Uterus (tissue), 2 donors: Measurements from ENCODE around the gene PTGIS.

Experiments used
- CTCF ChIP-seq, 4 experiments: fragments of 200-600 bp in 2 of 4; fragments of 450-650 bp in 2 of 4; sonication (generic) in 2 of 4; IDR thresholded peaks; one replicate each; pipeline ENCODE4 v1.5.1; 2016 to 2019; ENCODE audit warnings: antibody characterized with exemption in 4 of 4, mild to moderate bottlenecking in 2 of 4, moderate library complexity in 1 of 4
- POLR2A ChIP-seq, 2 donors: fragments of 450-650 bp; IDR thresholded peaks; one replicate each; pipeline ENCODE4 v1.6.1; 2016; ENCODE audit warnings: antibody characterized with exemption in 2 of 2, mild to moderate bottlenecking in 1 of 2, moderate library complexity in 1 of 2

- no peak for TF ChIP-seq CTCF (IDR thresholded peaks at IDR 0.05)
- TF ChIP-seq POLR2A (IDR thresholded peaks at IDR 0.05), result no peak
Measured at GRCh38 chr20:49587111-49587570, 19.2 kb upstream of the PTGIS start.
